HEK293 (cell line): ENCODE data around the gene MTHFSD.

Experiments
- CTCF ChIA-PET: fragments of 350-600 bp; formaldehyde crosslinking; extraction: SDS; loops from one replicate; lab custom pipeline; 2021; ENCODE audit warnings: antibody characterized with exemption; lab: Yijun Ruan, JAX
- POLR2A ChIA-PET: fragments of 300-600 bp; formaldehyde crosslinking; extraction: SDS; loops from one replicate; lab custom pipeline; 2020; ENCODE audit warnings: antibody characterized with exemption, inconsistent platforms; lab: Yijun Ruan, JAX
- H3K27ac ChIP-seq: fragments of 200-500 bp; sonication (Bioruptor generic); 2 replicates; pipeline ENCODE4 v1.5.1; 2014; ENCODE audit warnings: low read depth, low read length, control low read depth, inconsistent platforms; ENCODE audit errors: extremely low read depth
- H3K36me3 ChIP-seq, 2 experiments: fragments of 200-500 bp in 1 of 2; sonication (Bioruptor generic) in 1 of 2; 1 replicate in 1 of 2; 2 replicates in 1 of 2; pipeline ENCODE4 v1.5.1; 2014 to 2017; ENCODE audit warnings: inconsistent platforms in 2 of 2, low read length in 2 of 2; ENCODE audit not compliant: control insufficient read depth in 2 of 2, insufficient read depth in 1 of 2
- H3K4me1 ChIP-seq: fragments of 200-500 bp; sonication (Bioruptor generic); 2 replicates; pipeline ENCODE4 v1.5.1; 2014; ENCODE audit warnings: mild to moderate bottlenecking, low read length, inconsistent platforms; ENCODE audit not compliant: control insufficient read depth, insufficient read depth
- H3K4me3 ChIP-seq: 2 replicates; pipeline ENCODE4 v1.5.1; 2011; ENCODE audit warnings: low read depth, mild to moderate bottlenecking, control low read depth, low read length, moderate library complexity
- H3K9me3 ChIP-seq: fragments of 200-500 bp; sonication (Bioruptor generic); 2 replicates; pipeline ENCODE4 v1.5.1; 2014; ENCODE audit warnings: low read depth, low read length, inconsistent platforms; ENCODE audit not compliant: control insufficient read depth, insufficient read depth
- AEBP2 ChIP-seq: fragments of 450-650 bp; formaldehyde crosslinking; IDR thresholded peaks from 2 replicates; pipeline ENCODE4 v1.5.1; 2016; ENCODE audit warnings: missing biosample characterization, missing genetic modification characterization, borderline replicate concordance
- ELK4 ChIP-seq: IDR thresholded peaks from 2 replicates; pipeline ENCODE4 v1.6.1; 2011; ENCODE audit warnings: mild to moderate bottlenecking, low read depth, low read length, borderline replicate concordance
- REST ChIP-seq: fragments of 450-650 bp; formaldehyde crosslinking; IDR thresholded peaks from 2 replicates; pipeline ENCODE4 v1.5.1; 2016; ENCODE audit warnings: missing biosample characterization, missing genetic modification characterization
- SP7 ChIP-seq: fragments of 450-650 bp; formaldehyde crosslinking; IDR thresholded peaks from 2 replicates; pipeline ENCODE4 v1.5.1; 2016; ENCODE audit warnings: missing biosample characterization, missing genetic modification characterization
- ZFP69B ChIP-seq: fragments of 450-650 bp; formaldehyde crosslinking; IDR thresholded peaks from 2 replicates; pipeline ENCODE4 v1.5.1; 2016; ENCODE audit warnings: missing biosample characterization, missing genetic modification characterization
- ZNF112 ChIP-seq: fragments of 450-650 bp; formaldehyde crosslinking; IDR thresholded peaks from 2 replicates; pipeline ENCODE4 v1.5.0; 2017; ENCODE audit warnings: missing biosample characterization, missing genetic modification characterization
- ZNF146 ChIP-seq: fragments of 450-650 bp; formaldehyde crosslinking; IDR thresholded peaks from 2 replicates; pipeline ENCODE4 v1.5.1; 2016; ENCODE audit warnings: missing biosample characterization, missing genetic modification characterization
- ZNF302 ChIP-seq: fragments of 450-650 bp; formaldehyde crosslinking; IDR thresholded peaks from 2 replicates; pipeline ENCODE4 v1.5.1; 2016; ENCODE audit warnings: missing biosample characterization, missing genetic modification characterization, low read depth
- ZNF449 ChIP-seq: fragments of 450-650 bp; formaldehyde crosslinking; IDR thresholded peaks from 2 replicates; pipeline ENCODE4 v1.5.1; 2017; ENCODE audit warnings: missing biosample characterization, mild to moderate bottlenecking, missing genetic modification characterization, moderate library complexity
- ZNF521 ChIP-seq: fragments of 450-650 bp; formaldehyde crosslinking; IDR thresholded peaks from 2 replicates; pipeline ENCODE4 v1.5.1; 2017; ENCODE audit warnings: missing biosample characterization, mild to moderate bottlenecking, missing genetic modification characterization
- ZNF558 ChIP-seq: fragments of 450-650 bp; formaldehyde crosslinking; IDR thresholded peaks from 2 replicates; pipeline ENCODE4 v1.5.1; 2016; ENCODE audit warnings: missing biosample characterization, missing genetic modification characterization
- ZNF645 ChIP-seq: fragments of 450-650 bp; formaldehyde crosslinking; IDR thresholded peaks from 2 replicates; pipeline ENCODE4; 2016; ENCODE audit warnings: missing biosample characterization, missing genetic modification characterization
- ZNF654 ChIP-seq: fragments of 450-650 bp; formaldehyde crosslinking; IDR thresholded peaks from 2 replicates; pipeline ENCODE4 v1.5.1; 2016; ENCODE audit warnings: low read depth, missing biosample characterization, missing genetic modification characterization
- ZNF830 ChIP-seq: fragments of 450-650 bp; IDR thresholded peaks from 2 replicates; pipeline ENCODE4 v1.5.0; 2018; ENCODE audit warnings: missing biosample characterization, missing genetic modification characterization, low read depth, mild to moderate bottlenecking, moderate library complexity

The MTHFSD gene

GRCh38 chr16:86515777-86516622 is 39.0 kb downstream of the MTHFSD start (continued):
- no peak for TF ChIP-seq AEBP2
- no peak for TF ChIP-seq ZFP69B (tag by site-specific recombination)
- no peak for TF ChIP-seq ZNF645

GRCh38 chr16:86515413-86515776 is 39.6 kb downstream of the MTHFSD start:
- Histone ChIP-seq H3K36me3 (peaks cover 0 to 21% of the 10 kb centered on the region in 2 experiments; a peak in 1 of 3 replicates), H3K27ac (no peak overlapping the region), H3K4me1 (no peaks in the 10 kb centered on the region), H3K4me3 (no peak overlapping the region), H3K9me3 (no peaks in the 10 kb centered on the region)
- TF ChIP-seq REST (tag by site-specific recombination) (no peak), ZNF830 (tag by site-specific recombination) (no peak), ZNF558 (tag by site-specific recombination) (no peak), ELK4 (no peak), ZNF112 (no peak), ZNF521 (no peak), ZNF449 (tag by site-specific recombination) (no peak), ZNF302 (tag by site-specific recombination) (no peak), ZNF146 (tag by site-specific recombination) (no peak), ZNF654 (no peak), SP7 (no peak)
- ChIA-PET POLR2A (no interaction called here), CTCF (interaction anchor here (0.6 kb wide), 1 partner anchor 442 kb away, joined by 9 read pairs; no protein-coding TSS in a partner anchor)
